GF-D8 (cell line): ENCODE results near the gene LMTK2.
A peak's percentile ranks its signal among the peaks of the same experiment; 100 is the strongest.

Experiments
- DNase-seq: peaks from one replicate; lab custom pipeline; 2025; lab: John Stamatoyannopoulos, UW

Gene LMTK2

GRCh38 chr7:98175260-98175940 lies 68.7 kb downstream of the LMTK2 start:
- no peak for DNase-seq

- no peak for DNase-seq
Measured at GRCh38 chr7:98177553-98177952, 70.9 kb downstream of the LMTK2 start.

- DNase-seq: no peak
Measured at GRCh38 chr7:98178321-98178720, 71.7 kb downstream of the LMTK2 start.

- DNase-seq: no peak
Measured at GRCh38 chr7:98178762-98179490, 72.3 kb downstream of the LMTK2 start.

- DNase-seq: no peak
Measured at GRCh38 chr7:98180751-98181150, 74.1 kb downstream of the LMTK2 start.

GRCh38 chr7:98185101-98185500 lies 78.4 kb downstream of the LMTK2 start:
- peak; percentile 21 for DNase-seq

- DNase-seq: no peak
Measured at GRCh38 chr7:98186452-98187137, 79.9 kb downstream of the LMTK2 start.

- DNase-seq: no peak
Measured at GRCh38 chr7:98187138-98187502, 80.5 kb downstream of the LMTK2 start.

- DNase-seq: no peak
Measured at GRCh38 chr7:98189559-98189958, 82.9 kb downstream of the LMTK2 start.

- DNase-seq: no peak
Measured at GRCh38 chr7:98191668-98192431, 85.2 kb downstream of the LMTK2 start.

- no peak for DNase-seq
Measured at GRCh38 chr7:98192781-98193457, 86.3 kb downstream of the LMTK2 start.

GRCh38 chr7:98193474-98194180 lies 87.0 kb downstream of the LMTK2 start:
- DNase-seq: no peak

GRCh38 chr7:98194186-98194585 lies 87.5 kb downstream of the LMTK2 start:
- DNase-seq: no peak

- no peak for DNase-seq
Measured at GRCh38 chr7:98194672-98195457, 88.2 kb downstream of the LMTK2 start.

GRCh38 chr7:98196706-98197605 lies 90.3 kb downstream of the LMTK2 start:
- DNase-seq: no peak

GRCh38 chr7:98199131-98199530 lies 92.5 kb downstream of the LMTK2 start:
- no peak for DNase-seq

GRCh38 chr7:98200364-98200763 lies 93.7 kb downstream of the LMTK2 start:
- no peak for DNase-seq

GRCh38 chr7:98202367-98203195 lies 95.9 kb downstream of the LMTK2 start:
- peak; percentile 88 for DNase-seq
